Measurements from ENCODE around the gene MAD1L1. TPM values are rescaled to one million over a fixed set of nuclear protein-coding genes. Genes with fewer than 3 reads are reported as not detected.

MAD1L1 gene
- total RNA-seq, 1 experiment from 2014 or later: 38.5 TPM

- no peak; the same call in 1 of the 2 replicates for TF ChIP-seq REST (IDR thresholded peaks at IDR 0.05; ENCODE audit: low read depth)
- 0 out of 2 replicates have a peak, but pooled peaks have one; percentile 26 for TF ChIP-seq CBX3 (IDR thresholded peaks at IDR 0.05; ENCODE audit: low read depth)
Observed at GRCh38 chr7:1883031-1883761, 349.5 kb downstream of the MAD1L1 start (continued).

- intact Hi-C loops (cut with micrococcal nuclease): no loop called here
- H3K9me3 ChIP-seq (ENCODE audit: control insufficient read depth in 1 of 2, insufficient read depth in 1 of 2, low read depth in 1 of 2, low read length in 2 of 2): peaks cover 3 to 4% of the 10 kb centered on the region in 2 experiments; a peak in 2 of 4 replicates
- ATAC-seq (no peak), DNase-seq (ENCODE audit: low read depth, low spot score) (no peak)
- H3K4me3 ChIP-seq (replicated peaks in 1 of 2; ENCODE audit: low read depth in 1 of 2, low read length in 2 of 2): no peak overlapping the region
- H3K79me2 ChIP-seq (ENCODE audit: insufficient read depth, low read length): no peaks in the 10 kb centered on the region
- H3K27me3 ChIP-seq (ENCODE audit: insufficient read depth, low read length): no peaks in the 10 kb centered on the region
- no peaks in the 10 kb centered on the region for H3K9me2 ChIP-seq (ENCODE audit: insufficient read depth)
- peak overlapping the region; percentile 46 for H3K27ac ChIP-seq (ENCODE audit: low read depth, low read length)
- CTCF ChIA-PET: no interaction called here
- H3K4me2 ChIP-seq (ENCODE audit: low read length): peak overlapping the region; percentile 78
- no peaks in the 10 kb centered on the region for H4K20me1 ChIP-seq (ENCODE audit: insufficient read depth)
- no TSS peak for BruUV-seq (replicated peaks)
- RAD21 ChIA-PET (ENCODE audit: low non-redundant PET in 1 of 2, low total read pairs in 2 of 2, uncharacterized antibody in 2 of 2, unreplicated experiment in 2 of 2): interaction anchor here in 1 of 2 experiments (0.7 kb wide), 1 partner anchor 305 kb away, joined by 6 read pairs; no protein-coding TSS in a partner anchor
- H2AFZ ChIP-seq (ENCODE audit: low read depth, low read length, poor library complexity, severe bottlenecking): no peak overlapping the region
- POLR2A ChIA-PET: interaction anchor here (0.9 kb wide), 1 partner anchor 12 kb away, joined by 3 read pairs; no protein-coding TSS in a partner anchor
- no peaks in the 10 kb centered on the region for H3K36me3 ChIP-seq (ENCODE audit: control insufficient read depth in 1 of 2, insufficient read depth in 2 of 2, low read length in 2 of 2)
- H3K9ac ChIP-seq (ENCODE audit: low read length): 0 out of 2 replicates have a peak overlapping the region, but pooled peaks have one; percentile 30
- no peak for TF ChIP-seq JUND (IDR thresholded peaks at IDR 0.05)
- no peak for TF ChIP-seq EZH2phosphoT487 (IDR thresholded peaks at IDR 0.05; ENCODE audit: borderline replicate concordance)
- TF ChIP-seq MAX (IDR thresholded peaks at IDR 0.05): no peak
- H3K4me1 ChIP-seq (ENCODE audit: control insufficient read depth in 1 of 2, insufficient read depth in 2 of 2, low read length in 2 of 2): peaks cover 16 to 35% of the 10 kb centered on the region in 2 experiments
Observed at GRCh38 chr7:1882451-1882850, 350.3 kb downstream of the MAD1L1 start.
